TTC549 (cell line): Measurements from ENCODE around the gene B3GALNT1.
"Not testable (repeated sequence)": the region's sequence is repeated elsewhere in the genome, so short reads cannot be mapped to it uniquely, and the experiment has no call there.

ENCODE experiments used
- FAIRE-seq: peaks from 2 replicates; lab custom pipeline; 2012; peaks lifted over from hg19 to GRCh38; lab: Jason Lieb, UNC

The B3GALNT1 gene

DNA sequence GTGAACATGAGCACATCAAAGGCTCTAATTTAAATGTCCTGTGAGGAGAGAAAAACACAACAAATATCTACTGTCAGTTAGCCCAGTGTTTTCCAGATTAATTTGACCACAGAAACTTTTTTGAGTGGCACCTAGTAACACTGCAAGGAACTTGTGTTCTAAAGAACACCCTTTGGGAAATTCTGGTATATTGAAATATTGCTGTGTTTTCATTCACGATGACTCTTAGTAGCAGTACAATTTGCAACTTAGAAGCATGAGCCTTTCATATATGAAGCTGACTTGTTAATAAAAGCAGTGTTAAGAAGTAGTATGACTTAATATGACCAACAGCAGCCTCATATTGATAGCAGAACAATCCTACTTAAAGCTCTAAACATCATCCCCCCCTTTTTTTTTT is 32.0 kb downstream of the B3GALNT1 start:
- no peak for FAIRE-seq

DNA sequence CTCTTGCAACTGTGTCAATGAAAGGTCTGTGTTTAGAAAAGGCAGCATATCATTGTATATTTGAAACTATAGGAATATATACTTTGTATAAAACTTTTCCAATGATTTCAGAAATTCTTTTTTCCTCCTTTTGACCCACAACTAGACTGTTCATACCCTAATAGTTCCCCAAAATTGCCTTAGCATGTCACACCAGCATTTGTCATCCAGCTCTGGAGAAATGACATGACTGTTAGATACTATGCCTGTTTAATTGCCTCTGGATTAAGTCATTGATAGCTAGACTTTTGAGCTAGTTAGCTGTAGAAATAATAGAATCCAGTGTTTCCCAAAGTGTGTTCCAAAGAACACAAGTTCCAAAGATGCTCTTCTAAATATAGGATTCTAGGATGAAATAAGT is 32.4 kb downstream of the B3GALNT1 start:
- no peak for FAIRE-seq

DNA sequence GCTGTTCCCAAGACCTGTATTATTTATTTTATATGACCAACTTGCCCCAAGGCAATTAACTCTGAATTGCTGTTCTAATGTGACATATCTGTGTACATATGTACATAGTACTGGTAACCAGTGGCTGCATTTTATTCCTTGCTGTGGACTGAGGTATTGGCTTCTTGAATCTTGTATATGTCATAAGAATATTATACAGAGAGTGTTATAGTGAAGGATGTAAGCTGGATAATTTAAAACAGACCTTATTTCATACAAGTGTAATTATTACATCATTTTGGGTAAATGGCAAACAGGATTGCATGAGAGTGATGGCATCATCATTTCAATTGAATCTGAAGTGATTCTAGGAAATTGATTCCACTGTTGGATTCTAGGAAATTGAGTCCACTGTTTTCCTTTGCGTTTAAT is 32.9 kb downstream of the B3GALNT1 start:
- FAIRE-seq: no peak

DNA sequence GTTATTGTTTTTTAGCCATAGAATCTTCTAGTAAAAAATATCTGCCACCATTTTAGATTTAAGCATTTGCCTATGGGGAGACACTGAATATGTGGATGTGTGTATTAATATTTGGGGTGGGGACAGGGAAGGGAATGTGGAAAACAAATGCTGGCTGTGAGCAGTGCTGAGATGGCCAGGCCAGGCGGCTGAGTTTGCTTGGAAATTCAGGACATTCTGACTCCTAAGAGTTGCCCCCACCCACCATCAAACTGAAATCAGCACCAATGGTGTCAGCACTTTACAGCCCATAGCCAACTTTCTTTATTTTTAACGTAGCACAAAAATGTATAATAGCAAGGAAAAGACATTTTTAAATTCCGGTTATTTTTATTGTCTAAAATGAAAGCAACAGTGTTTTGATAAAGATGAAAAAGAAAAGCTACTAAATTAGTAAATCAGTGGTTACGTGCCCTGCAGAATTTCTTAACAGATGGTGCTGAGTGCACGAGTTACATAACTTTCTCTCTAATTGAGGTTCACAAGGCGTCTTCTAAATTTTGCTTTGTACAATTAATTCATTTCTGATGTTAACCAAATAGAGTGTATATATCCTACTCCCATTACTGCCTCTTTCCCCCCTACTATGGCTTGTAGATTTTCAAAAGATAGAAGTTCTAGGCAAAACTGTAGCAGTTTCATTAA is 34.0 kb downstream of the B3GALNT1 start:
- FAIRE-seq: no peak

DNA sequence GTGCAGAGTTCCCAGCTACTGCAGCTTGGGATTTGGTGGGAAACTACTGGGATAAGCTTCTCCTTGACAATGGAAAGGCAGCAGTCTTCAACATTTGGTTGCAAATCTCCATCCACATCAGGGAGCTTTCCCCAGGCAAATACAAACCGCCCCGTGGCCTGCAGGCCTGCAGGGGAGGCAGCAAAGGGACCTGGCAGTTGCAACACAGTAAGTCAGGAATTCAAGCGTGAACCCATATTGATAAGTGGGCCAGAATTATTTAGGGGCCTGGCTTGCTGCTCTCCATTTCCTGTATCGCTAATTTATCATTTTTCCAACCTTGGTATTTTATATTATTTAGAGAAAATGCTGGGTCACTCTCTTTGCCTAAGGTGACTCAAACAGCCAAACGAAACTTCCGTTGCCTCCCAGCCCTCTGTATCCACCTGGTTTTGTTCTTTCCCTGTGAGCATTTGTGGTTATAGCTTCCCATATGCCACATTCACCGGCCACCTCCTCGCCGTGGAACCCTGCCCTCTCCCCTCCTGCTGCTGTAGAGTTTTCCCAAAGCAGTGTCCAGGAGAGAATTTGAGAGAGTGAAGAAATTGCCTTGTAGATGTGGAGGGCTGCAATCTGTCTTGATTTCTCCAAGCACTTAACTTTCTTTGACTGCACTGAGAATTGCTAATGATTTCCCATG is 34.8 kb downstream of the B3GALNT1 start:
- no peak for FAIRE-seq

DNA sequence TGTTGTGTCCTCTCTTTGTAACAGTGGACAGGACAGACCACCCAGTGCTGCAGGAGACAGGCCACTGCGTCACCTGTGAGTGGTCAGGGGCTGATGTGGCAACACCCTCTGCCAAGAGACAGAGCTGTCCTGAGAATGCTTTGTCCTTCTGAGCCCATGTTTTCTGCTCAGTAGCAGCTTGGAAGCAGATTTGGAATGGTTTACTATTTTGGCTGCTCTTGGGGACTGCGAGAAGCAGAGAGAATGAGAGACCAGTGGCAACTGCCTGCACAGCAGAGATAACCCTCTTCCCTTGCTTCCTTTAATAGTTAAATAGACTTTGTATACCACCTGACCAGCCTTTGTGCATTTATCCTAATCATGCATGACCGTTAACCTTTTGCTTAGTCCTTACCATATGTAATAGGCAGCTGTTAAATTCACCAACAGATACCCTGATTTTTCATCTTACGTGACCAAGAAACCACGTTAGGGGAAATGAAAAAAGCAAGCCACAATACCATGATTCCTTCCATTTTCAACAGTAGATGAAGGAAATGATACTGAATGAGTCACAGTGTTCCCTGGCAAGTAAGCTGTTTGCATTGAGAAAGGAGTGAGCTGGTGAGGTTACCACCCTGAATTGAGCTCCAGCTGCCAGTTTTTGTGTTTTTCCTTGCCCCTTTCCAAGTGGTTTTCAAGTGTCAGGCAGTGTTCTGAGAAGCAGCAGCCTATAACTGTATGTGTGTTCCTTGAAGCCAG is 35.5 kb downstream of the B3GALNT1 start:
- no peak for FAIRE-seq

DNA sequence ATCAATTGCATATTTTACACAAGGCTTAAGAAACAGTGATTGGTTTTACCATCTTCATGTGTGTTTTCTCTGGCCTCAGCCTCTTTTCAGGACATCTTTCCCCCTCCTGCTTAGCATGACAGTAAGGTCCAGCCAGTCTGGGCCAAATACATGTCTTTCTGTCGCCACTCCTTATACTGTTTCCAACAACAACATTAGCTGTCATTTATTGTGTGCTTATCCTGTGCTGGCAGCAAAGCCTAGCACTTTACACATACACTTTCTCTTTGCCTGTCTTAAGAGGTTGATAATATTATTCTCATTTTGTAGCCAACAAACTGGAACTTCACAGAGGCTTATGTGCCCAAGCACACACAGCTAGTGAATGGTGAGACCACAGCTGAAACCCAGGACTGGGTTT is 37.8 kb downstream of the B3GALNT1 start:
- no peak for FAIRE-seq

DNA sequence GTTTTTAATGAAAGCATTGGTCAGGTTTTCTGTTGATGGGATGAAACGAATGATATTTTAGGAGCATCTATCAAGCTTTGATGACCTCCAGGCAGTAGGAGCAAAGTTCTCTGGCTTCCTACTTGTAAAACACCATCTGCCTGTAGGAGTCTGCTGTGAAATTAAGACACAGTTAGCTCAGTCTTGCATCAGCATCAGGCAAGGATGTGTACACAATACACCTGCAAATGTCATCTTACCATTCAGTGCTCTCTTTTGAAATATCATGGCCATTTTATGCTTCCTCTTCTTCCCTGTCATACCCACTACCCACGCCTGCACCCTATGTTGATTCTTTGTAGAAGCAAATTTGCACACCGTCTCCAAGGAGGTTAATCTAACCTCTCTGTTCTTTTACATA is 38.2 kb downstream of the B3GALNT1 start:
- no peak for FAIRE-seq

DNA sequence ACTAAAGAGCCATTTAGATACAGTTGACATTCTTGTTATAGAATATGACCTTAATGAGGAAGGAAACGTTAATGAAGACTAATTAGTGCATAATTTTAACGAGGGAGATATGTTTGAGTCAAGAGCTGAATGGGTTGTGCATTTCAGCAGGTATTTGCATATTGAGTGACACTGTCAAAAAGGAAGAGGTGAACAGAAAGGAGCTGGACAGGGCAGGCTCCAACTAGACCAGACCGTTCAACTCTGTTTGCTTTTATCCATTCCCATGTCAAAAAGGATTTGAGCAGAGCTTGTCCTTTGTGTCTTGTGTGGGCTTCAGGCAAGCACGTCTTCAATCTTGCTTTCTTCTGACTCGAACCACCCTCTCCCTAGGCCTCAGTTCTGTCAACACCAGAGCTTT is 40.7 kb downstream of the B3GALNT1 start:
- no peak for FAIRE-seq

DNA sequence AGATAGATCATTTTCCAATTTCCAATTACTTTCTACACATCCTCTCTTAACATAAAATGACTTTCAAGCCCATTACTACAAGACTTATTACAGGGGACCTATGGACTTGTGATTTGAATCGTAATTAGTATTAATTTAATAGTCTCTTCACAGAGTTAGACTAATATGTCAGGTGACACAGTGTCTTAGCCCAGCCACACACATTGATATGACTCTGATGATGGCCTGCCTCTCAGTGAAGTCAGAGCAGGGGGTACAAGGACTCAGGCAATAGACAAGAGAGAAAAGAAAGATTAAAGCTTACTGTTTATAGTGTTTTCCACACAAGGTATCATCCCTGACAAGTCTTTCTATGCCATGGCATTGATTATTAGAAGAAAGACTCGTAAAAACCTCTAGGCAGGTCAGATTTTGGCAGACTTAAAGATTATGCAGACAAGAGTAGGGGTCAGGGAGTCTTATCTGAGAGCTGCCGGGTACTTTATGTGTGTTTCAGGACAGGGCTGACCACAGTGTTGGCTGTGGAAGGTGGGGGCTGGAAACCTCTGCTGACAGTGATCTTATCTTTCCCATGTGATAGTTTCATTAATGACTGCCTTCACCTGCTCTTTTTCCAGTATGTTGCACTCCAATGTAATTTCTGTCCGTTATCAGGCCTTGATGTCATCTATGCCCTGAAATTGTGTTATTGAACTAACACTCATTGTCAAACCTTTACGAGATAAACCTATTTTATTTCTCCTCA is 50.1 kb downstream of the B3GALNT1 start:
- no peak for FAIRE-seq

DNA sequence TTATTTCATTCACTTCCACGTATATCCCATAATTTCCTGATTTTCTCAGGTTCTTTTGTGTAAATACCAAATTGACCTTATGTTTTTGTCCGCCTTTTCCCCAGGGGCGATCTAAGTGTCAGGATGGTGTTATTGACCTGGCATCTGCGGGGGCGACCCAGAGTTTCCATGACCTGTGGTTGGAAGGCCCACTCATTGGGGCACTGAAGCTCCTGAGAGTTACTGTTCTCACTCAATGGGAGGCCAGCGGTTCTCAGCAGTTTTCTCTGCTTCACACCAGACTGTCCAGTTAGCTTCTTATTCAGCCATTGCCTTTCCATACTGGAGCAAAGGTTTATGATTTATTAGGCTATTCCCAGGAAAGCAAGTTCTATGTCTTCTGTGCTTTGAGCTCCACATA is 53.3 kb downstream of the B3GALNT1 start:
- FAIRE-seq: no peak

DNA sequence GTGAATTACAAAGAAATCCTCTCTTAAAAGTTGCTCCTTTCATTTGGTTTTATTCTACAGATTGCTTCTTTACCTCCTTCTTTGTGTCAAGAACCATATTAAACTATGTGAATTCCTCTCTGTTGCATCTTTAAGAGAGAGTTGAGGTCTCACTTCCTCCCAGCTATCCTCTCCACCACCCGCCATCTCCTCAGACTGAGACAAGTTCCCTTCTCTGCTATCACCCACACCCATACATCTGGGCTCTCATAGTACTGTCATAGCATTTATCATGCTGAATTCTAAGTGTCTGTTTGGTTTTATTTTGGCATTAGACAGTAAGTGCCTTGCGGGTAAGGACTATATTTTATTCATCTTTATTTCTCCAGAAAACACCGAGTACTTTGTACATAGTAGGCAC is 54.2 kb downstream of the B3GALNT1 start:
- no peak for FAIRE-seq

DNA sequence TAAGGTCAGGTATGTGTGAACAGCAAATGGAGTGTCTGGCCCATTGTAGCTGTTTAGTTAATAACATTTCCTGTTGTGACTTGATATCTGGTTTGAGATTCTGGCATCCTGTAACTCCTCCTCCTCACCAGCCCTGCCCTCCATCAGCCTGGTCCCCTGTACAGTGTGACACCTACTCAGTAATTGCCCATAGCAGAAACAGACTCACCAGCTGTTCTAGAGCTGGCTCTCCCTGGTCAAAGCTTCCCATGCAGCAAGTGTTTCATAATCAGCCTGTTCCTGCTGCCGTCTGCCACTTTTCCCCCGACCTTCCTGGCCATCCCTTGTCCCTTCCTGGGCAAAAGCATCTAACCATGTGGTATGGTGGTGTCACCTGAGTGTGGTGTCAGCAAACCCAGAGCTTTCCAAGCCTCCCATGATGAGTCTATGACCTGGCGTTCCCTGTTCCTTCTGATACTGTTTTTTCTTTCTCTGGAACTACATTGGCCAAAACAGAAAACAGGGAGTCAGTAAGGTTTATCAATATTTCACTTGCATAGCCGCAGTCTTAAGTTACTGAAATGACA is 55.4 kb downstream of the B3GALNT1 start:
- FAIRE-seq: no peak

DNA sequence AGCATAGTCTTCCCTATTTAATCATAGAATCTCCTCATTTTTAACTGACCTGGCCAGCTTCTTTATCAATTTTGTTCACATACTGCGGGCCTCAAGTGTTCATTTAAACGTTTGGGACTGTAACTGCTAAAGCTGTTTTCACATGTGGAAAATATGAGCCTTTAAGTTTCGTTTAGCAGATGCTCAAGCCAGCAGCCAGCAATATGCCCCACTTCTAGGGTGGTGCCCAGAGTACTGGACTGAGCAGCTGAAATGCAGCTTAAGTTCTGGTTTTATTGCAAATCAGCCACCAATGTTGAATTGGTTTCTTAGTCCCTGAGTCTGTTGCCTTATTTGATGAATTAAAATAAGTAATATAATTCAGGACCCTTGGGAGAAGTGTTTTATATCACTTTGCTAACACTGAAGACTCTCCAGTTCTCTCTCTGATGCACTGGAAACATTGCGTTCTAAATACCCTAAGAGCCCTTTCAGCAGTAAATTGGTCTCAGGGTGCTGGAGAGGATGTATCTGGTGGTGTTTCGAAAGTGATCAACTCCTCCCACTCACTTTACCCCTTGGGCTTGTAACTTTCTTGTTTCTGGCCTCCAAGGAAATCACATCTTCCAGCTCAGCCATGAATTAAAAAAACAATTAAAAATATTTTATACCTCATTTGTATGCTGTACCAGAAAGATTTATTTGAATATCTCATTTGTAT is 61.7 kb downstream of the B3GALNT1 start:
- FAIRE-seq: no peak

DNA sequence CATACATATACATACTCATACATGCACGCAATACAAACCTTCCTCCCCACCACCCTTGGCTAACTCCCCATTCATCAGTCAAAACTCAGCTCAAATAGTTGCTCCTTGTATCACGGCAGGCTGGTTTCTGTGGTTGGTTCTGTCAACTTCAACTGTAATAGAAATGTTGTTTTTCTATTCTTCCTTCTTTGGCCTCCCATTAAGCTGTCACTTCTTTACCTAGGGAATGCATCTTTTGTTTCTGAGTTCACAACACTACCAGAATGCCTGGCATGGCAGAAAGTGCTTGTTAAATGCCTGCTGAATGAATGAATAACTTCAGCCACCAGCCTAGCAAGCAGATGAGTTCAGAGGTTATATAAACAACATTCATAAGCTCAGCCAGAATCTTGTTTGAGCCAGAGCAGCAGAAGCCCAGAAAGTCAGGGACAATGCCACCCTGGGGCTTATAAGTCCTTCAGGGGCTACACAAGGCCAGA is 63.1 kb downstream of the B3GALNT1 start:
- FAIRE-seq: no peak

DNA sequence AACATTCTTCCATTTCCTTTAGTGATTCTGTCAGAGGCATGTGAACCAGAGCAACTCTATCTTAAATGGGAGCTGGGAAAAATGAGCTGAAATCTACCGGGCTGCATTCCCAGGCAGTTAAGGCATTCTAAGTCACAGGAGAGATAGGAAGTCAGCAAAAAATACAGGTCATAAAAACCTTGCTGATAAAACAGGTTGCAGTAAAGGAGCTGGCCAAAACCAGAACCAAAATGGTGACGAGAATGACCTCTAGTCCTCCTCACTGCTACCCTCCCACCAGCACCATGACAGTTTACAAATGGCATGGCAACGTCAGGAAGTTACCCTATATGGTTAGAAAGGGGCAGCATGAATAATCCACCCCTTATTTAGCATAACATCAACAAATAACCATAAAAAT is 66.4 kb downstream of the B3GALNT1 start:
- no peak for FAIRE-seq

DNA sequence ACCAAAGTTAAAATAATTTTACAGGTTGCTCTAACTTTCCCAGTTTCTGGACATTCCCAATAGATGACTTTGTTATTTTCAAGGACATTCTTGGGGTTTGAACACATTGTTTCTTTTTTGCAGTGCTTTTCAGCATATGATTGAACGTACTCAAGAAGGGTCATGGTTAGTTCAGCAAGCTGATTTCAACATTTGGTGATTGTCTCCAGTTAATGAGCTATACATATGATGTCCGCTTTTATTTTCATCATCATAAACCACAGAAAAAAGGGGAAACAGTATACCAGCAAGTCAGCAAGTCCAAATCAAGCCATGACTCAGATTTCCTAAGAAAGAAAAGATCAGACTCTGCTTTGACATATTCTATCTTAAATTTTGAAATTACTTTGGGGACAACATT is 69.4 kb downstream of the B3GALNT1 start:
- FAIRE-seq: no peak

DNA sequence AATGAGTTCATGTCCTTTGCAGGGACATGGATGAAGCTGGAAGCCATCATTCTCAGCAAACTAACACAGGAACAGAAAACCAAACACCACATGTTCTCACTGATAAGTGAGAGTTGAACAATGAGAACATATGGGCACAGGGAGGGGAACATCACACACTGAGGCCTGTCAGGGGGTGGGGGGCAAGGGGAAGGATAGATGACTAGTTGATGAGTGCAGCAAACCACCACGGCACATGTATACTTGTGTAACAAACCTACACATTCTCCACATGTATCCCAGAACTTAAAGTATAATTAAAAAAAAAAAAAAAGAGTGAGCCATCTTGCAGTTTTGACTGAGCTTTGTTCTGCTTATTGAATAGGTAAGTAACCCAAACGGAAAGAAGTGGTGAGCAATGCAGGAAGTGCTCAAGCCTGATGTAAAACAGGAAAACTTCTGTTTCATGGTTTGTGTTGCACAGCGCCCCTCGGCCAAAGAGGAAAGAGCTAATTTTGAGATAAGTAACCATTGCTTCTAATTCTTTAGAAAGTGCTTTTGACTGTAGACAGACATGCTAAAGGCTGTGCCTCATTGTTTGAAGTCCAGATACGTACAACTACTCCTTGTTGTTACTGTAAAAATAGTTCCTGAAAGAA is 70.1 kb downstream of the B3GALNT1 start:
- not testable (repeated sequence) for FAIRE-seq
